HCT116 (cell line): ENCODE results near the gene FBXL13. TPM values are rescaled to one million over a fixed set of nuclear protein-coding genes. Genes with fewer than 3 reads are reported as not detected.

Source experiments
- ATAC-seq: fragments of 200-7000 bp; cut with Tn5 transposase; 2 replicates; pipeline ENCODE4 v1.9.1; 2020; ENCODE audit warnings: mild to moderate bottlenecking, moderate library complexity
- BruUV-seq: library from RNA; stranded (reverse); fragments of 400-500 nt; replicated peaks from 2 replicates; lab custom pipeline; 2021; lab: Mats Ljungman, UMichigan
- CTCF ChIA-PET: fragments of 300-600 bp; sonication (Branson Sonifier 250); formaldehyde crosslinking; loops from one replicate; lab custom pipeline; 2021; ENCODE audit warnings: antibody characterized with exemption; lab: Charles Lee
- POLR2A ChIA-PET: fragments of 300-600, 350-600 bp; sonication (Branson Sonifier 250); formaldehyde crosslinking; loops from one replicate; lab custom pipeline; 2021; ENCODE audit warnings: antibody characterized with exemption; lab: Charles Lee
- RAD21 ChIA-PET, 2 experiments: fragments of 300-600 bp; sonication (Branson Sonifier 250); formaldehyde crosslinking; loops; one replicate each; lab custom pipeline; 2023; ENCODE audit warnings: low total read pairs in 2 of 2; ENCODE audit not compliant: uncharacterized antibody in 2 of 2, unreplicated experiment in 2 of 2, low non-redundant PET in 1 of 2; lab: Charles Lee
- DNase-seq: peaks from one replicate; pipeline ENCODE4 v3.0.0-alpha.2; 2010; ENCODE audit warnings: low read depth, low spot score
- H2AFZ ChIP-seq: fragments of 200-600 bp; shearing (Covaris generic), sonication (generic); 2 replicates; pipeline ENCODE4 v1.6.1; 2017; ENCODE audit warnings: low read depth, mixed run types, mixed read lengths, antibody characterized with exemption, low read length; ENCODE audit not compliant: poor library complexity, severe bottlenecking
- H3K27ac ChIP-seq: 2 replicates; pipeline ENCODE4 v1.5.1; 2012; ENCODE audit warnings: low read depth, low read length
- H3K27me3 ChIP-seq: fragments of 200-600 bp; sonication (generic); 2 replicates; pipeline ENCODE4 v1.6.1; 2016; ENCODE audit warnings: mixed run types, low read length, mixed read lengths; ENCODE audit not compliant: insufficient read depth
- H3K36me3 ChIP-seq, 2 experiments: fragments of 200-500 bp in 1 of 2; fragments of 200-600 bp in 1 of 2; sonication (Bioruptor generic) in 1 of 2; sonication (generic) in 1 of 2; 2 replicates each; pipeline versions ENCODE4 v1.5.1 to v1.6.1; 2014 to 2016; ENCODE audit warnings: low read length in 2 of 2, inconsistent platforms in 1 of 2, mixed read lengths in 1 of 2, mixed run types in 1 of 2; ENCODE audit not compliant: insufficient read depth in 2 of 2, control insufficient read depth in 1 of 2
- H3K4me1 ChIP-seq, 2 experiments: fragments of 200-600 bp in 1 of 2; sonication (generic) in 1 of 2; 2 replicates each; pipeline versions ENCODE4 v1.5.1 to v1.6.1; 2012 to 2017; ENCODE audit warnings: low read length in 2 of 2, inconsistent platforms in 1 of 2, mild to moderate bottlenecking in 1 of 2, mixed read lengths in 1 of 2, mixed run types in 1 of 2, moderate library complexity in 1 of 2; ENCODE audit not compliant: insufficient read depth in 2 of 2, control insufficient read depth in 1 of 2
- H3K4me2 ChIP-seq: fragments of 200-600 bp; sonication (generic); 2 replicates; pipeline ENCODE4 v1.6.1; 2017; ENCODE audit warnings: mixed run types, low read length, mixed read lengths
- H3K4me3 ChIP-seq, 2 experiments: fragments of 200-600 bp in 1 of 2; sonication (generic) in 1 of 2; replicated peaks in 1 of 2; 2 replicates each; pipeline ENCODE4 v1.5.1; 2011 to 2016; ENCODE audit warnings: low read length in 2 of 2, control low read depth in 1 of 2, low read depth in 1 of 2, mild to moderate bottlenecking in 1 of 2, mixed read lengths in 1 of 2, mixed run types in 1 of 2
- H3K79me2 ChIP-seq: fragments of 200-600 bp; sonication (generic); 2 replicates; pipeline ENCODE4 v1.6.1; 2017; ENCODE audit warnings: mild to moderate bottlenecking, mixed run types, low read length, moderate library complexity, mixed read lengths; ENCODE audit not compliant: insufficient read depth
- H3K9ac ChIP-seq: fragments of 200-600 bp; sonication (generic); 2 replicates; pipeline ENCODE4 v1.6.1; 2016; ENCODE audit warnings: low read length, mixed read lengths
- H3K9me2 ChIP-seq: fragments of 200-600 bp; sonication (generic), shearing (Covaris generic); 2 replicates; pipeline ENCODE4 v1.6.1; 2017; ENCODE audit warnings: mixed run types, mild to moderate bottlenecking, moderate library complexity; ENCODE audit not compliant: insufficient read depth
- H3K9me3 ChIP-seq, 2 experiments: fragments of 200-500 bp in 1 of 2; fragments of 200-600 bp in 1 of 2; sonication (Bioruptor generic) in 1 of 2; sonication (generic) in 1 of 2; 2 replicates each; pipeline ENCODE4 v1.6.1; 2014 to 2017; ENCODE audit warnings: low read length in 2 of 2, mixed read lengths in 2 of 2, inconsistent platforms in 1 of 2, low read depth in 1 of 2, mild to moderate bottlenecking in 1 of 2, mixed run types in 1 of 2, moderate library complexity in 1 of 2; ENCODE audit not compliant: control insufficient read depth in 1 of 2, insufficient read depth in 1 of 2
- H4K20me1 ChIP-seq: fragments of 200-600 bp; sonication (generic), shearing (Covaris generic); 2 replicates; pipeline ENCODE4 v1.6.1; 2017; ENCODE audit warnings: mixed run types, mild to moderate bottlenecking, moderate library complexity; ENCODE audit not compliant: insufficient read depth
- CBX3 ChIP-seq: IDR thresholded peaks from 2 replicates; pipeline ENCODE4 v1.6.1; 2012; ENCODE audit warnings: low read depth
- CEBPB ChIP-seq: IDR thresholded peaks from 2 replicates; pipeline ENCODE4 v1.6.1; 2012; ENCODE audit warnings: low read depth
- EGR1 ChIP-seq: IDR thresholded peaks from 2 replicates; pipeline ENCODE4 v1.6.1; 2012; ENCODE audit warnings: low read depth
- EZH2phosphoT487 ChIP-seq: fragments of 200-600 bp; IDR thresholded peaks from 2 replicates; pipeline ENCODE4 v1.6.1; 2018; ENCODE audit warnings: antibody characterized with exemption, borderline replicate concordance
- JUND ChIP-seq: IDR thresholded peaks from 2 replicates; pipeline ENCODE4 v1.6.1; 2012
- SP1 ChIP-seq: IDR thresholded peaks from 2 replicates; pipeline ENCODE4 v1.6.1; 2012; ENCODE audit warnings: low read depth
- SRF ChIP-seq: IDR thresholded peaks from 2 replicates; pipeline ENCODE4 v1.6.1; 2012; ENCODE audit warnings: low read depth
- YY1 ChIP-seq: IDR thresholded peaks from 2 replicates; pipeline ENCODE4 v1.6.1; 2011; ENCODE audit warnings: low read length, low read depth, moderate library complexity, mild to moderate bottlenecking; ENCODE audit not compliant: insufficient replicate concordance; ENCODE audit errors: extremely low read depth
- ZFX ChIP-seq: fragments of 450-650 bp; IDR thresholded peaks from 2 replicates; pipeline ENCODE4 v1.6.1; 2017
- ZNF274 ChIP-seq: fragments of 200-500 bp; sonication (Bioruptor generic); IDR thresholded peaks from 2 replicates; pipeline ENCODE4 v1.6.1; 2014; ENCODE audit warnings: mild to moderate bottlenecking, low read depth, low read length, inconsistent platforms
- intact Hi-C: fragments of 100-400 bp; cut with micrococcal nuclease; formaldehyde crosslinking; loops from 2 replicates; pipeline ENCODE4 v1.10.0; 2022
- total RNA-seq: library from RNA; stranded (reverse); gene quantifications from one replicate; pipeline ENCODE4 v1.2.1, GENCODE V29; 2021; ENCODE audit not compliant: unreplicated experiment
- TF ChIP-seq, protein P1 (sequence below), 3 experiments: fragments of 200-600 bp in 1 of 3; sonication (generic) in 1 of 3; IDR thresholded peaks in 2 of 3; conservative IDR thresholded peaks in 1 of 3; 2 replicates each; pipeline ENCODE4 v1.5.1; 2012 to 2017; ENCODE audit warnings: low read depth in 2 of 3, low read length in 2 of 3, antibody characterized with exemption in 1 of 3, borderline replicate concordance in 1 of 3, control low read depth in 1 of 3, mild to moderate bottlenecking in 1 of 3, mixed read lengths in 1 of 3, mixed run types in 1 of 3, moderate library complexity in 1 of 3; ENCODE audit not compliant: insufficient read depth in 1 of 3
- TF ChIP-seq, protein P2 (sequence below): IDR thresholded peaks from 2 replicates; pipeline ENCODE4 v1.6.1; 2012
- TF ChIP-seq, protein P3 (sequence below): IDR thresholded peaks from 2 replicates; pipeline ENCODE4 v1.6.1; 2012; ENCODE audit warnings: low read depth
- TF ChIP-seq, protein P4 (sequence below): IDR thresholded peaks from 2 replicates; pipeline ENCODE4 v1.6.1; 2012

FBXL13 gene
- total RNA-seq, 1 experiment from 2014 or later, result 1.0 TPM

DNA sequence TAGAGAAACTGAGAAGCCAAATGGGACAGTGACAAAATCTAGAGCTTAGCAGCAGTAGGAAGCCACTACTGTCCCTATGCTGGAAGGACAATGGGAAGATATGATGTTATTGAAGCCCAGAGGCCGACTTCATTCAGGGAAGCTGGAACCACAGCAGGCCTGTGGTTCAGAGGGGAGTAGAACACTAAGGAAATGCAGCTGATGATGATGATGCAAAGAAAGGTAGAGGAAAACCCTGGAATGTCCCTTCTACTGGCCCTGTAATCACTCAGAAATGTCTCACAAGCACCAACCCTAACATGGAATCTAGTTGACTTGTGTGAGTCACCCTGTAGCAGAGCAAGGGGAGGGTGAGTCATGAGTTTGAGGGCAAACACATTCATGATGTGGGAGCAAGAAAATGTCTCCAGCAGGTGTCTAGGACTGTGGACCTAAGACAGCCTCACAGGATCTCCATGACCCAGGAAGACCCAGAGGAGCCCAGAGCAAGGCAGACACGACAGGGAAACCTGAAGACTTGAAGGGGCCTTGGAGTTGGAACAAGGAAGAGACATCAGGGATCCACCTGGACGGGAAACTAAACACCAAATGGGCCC, 198.8 kb downstream of the FBXL13 start (continued):
- TF ChIP-seq, protein P1, sequence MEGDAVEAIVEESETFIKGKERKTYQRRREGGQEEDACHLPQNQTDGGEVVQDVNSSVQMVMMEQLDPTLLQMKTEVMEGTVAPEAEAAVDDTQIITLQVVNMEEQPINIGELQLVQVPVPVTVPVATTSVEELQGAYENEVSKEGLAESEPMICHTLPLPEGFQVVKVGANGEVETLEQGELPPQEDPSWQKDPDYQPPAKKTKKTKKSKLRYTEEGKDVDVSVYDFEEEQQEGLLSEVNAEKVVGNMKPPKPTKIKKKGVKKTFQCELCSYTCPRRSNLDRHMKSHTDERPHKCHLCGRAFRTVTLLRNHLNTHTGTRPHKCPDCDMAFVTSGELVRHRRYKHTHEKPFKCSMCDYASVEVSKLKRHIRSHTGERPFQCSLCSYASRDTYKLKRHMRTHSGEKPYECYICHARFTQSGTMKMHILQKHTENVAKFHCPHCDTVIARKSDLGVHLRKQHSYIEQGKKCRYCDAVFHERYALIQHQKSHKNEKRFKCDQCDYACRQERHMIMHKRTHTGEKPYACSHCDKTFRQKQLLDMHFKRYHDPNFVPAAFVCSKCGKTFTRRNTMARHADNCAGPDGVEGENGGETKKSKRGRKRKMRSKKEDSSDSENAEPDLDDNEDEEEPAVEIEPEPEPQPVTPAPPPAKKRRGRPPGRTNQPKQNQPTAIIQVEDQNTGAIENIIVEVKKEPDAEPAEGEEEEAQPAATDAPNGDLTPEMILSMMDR (IDR thresholded peaks at IDR 0.05 in 2 of 3, conservative IDR thresholded peaks at IDR 0.05 in 1 of 3; ENCODE audit: borderline replicate concordance in 1 of 3, insufficient read depth in 1 of 3, low read depth in 2 of 3, low read length in 2 of 3), result peak in 2 of 3 experiments; percentile 9 to 17; a peak in 1 of 6 replicates

DNA sequence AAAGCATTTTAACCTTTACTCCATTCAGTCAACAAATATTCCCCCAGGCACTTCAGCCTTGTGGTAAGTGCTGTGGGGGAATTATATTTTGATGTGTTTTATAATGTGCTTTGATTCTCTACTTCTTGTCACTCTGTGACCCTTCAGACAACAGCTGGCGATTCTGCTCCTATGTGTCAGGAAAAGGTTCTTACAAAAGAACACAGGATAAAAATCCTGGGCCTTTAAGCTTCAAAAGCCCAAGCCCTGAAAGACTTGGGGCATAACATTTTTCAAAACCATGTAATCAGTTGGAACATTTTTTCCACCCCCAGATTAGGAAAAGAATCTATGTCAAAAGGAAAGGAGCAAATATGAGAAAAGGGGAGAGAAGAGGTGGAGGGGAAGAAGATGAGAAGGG, 199.6 kb downstream of the FBXL13 start:
- Histone ChIP-seq H3K9me3 (no peaks in the 10 kb centered on the region), H3K9me2 (no peaks in the 10 kb centered on the region), H3K27ac (peak overlapping the region; percentile 57), H4K20me1 (no peaks in the 10 kb centered on the region), H3K27me3 (no peaks in the 10 kb centered on the region), H3K9ac (peak overlapping the region; percentile 37), H3K36me3 (no peaks in the 10 kb centered on the region), H3K79me2 (no peaks in the 10 kb centered on the region), H3K4me2 (peak overlapping the region; percentile 64), H2AFZ (peak overlapping the region; percentile 48), H3K4me1 (peaks cover 32 to 52% of the 10 kb centered on the region in 2 experiments), H3K4me3 (peak overlapping the region in 1 of 2 experiments; percentile 15; a peak in 1 of 4 replicates)
- BruUV-seq, result no TSS peak
- intact Hi-C loops, result no loop called here
- TF ChIP-seq CBX3 (no peak), SRF (no peak), CEBPB (no peak), YY1 (no peak), ZNF274 (no peak), JUND (no peak), SP1 (no peak), EZH2phosphoT487 (no peak), EGR1 (no peak), ZFX (no peak)
- TF ChIP-seq, protein P2, sequence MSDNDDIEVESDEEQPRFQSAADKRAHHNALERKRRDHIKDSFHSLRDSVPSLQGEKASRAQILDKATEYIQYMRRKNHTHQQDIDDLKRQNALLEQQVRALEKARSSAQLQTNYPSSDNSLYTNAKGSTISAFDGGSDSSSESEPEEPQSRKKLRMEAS, result no peak
- TF ChIP-seq, protein P3, sequence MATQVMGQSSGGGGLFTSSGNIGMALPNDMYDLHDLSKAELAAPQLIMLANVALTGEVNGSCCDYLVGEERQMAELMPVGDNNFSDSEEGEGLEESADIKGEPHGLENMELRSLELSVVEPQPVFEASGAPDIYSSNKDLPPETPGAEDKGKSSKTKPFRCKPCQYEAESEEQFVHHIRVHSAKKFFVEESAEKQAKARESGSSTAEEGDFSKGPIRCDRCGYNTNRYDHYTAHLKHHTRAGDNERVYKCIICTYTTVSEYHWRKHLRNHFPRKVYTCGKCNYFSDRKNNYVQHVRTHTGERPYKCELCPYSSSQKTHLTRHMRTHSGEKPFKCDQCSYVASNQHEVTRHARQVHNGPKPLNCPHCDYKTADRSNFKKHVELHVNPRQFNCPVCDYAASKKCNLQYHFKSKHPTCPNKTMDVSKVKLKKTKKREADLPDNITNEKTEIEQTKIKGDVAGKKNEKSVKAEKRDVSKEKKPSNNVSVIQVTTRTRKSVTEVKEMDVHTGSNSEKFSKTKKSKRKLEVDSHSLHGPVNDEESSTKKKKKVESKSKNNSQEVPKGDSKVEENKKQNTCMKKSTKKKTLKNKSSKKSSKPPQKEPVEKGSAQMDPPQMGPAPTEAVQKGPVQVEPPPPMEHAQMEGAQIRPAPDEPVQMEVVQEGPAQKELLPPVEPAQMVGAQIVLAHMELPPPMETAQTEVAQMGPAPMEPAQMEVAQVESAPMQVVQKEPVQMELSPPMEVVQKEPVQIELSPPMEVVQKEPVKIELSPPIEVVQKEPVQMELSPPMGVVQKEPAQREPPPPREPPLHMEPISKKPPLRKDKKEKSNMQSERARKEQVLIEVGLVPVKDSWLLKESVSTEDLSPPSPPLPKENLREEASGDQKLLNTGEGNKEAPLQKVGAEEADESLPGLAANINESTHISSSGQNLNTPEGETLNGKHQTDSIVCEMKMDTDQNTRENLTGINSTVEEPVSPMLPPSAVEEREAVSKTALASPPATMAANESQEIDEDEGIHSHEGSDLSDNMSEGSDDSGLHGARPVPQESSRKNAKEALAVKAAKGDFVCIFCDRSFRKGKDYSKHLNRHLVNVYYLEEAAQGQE, result no peak
- TF ChIP-seq, protein P1 (IDR thresholded peaks at IDR 0.05 in 2 of 3, conservative IDR thresholded peaks at IDR 0.05 in 1 of 3; ENCODE audit: borderline replicate concordance in 1 of 3, insufficient read depth in 1 of 3, low read depth in 2 of 3, low read length in 2 of 3), result no peak
- TF ChIP-seq, protein P4, sequence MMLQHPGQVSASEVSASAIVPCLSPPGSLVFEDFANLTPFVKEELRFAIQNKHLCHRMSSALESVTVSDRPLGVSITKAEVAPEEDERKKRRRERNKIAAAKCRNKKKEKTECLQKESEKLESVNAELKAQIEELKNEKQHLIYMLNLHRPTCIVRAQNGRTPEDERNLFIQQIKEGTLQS, result no peak
- ATAC-seq (no peak), DNase-seq (no peak)
- POLR2A ChIA-PET, result interaction anchor here (1.1 to 1.3 kb wide), 2 partner anchors 15 to 118 kb away, joined by 3 read pairs; no protein-coding TSS in a partner anchor
- CTCF ChIA-PET, result interaction anchor here (2.1 kb wide), 1 partner anchor 187 kb away, joined by 19 read pairs; no protein-coding TSS in a partner anchor
- RAD21 ChIA-PET, result no interaction called here
